Neural progenitor cell (in vitro differentiated cells): ENCODE results near the gene ANXA7. TPM values are rescaled to one million over a fixed set of nuclear protein-coding genes. Genes with fewer than 3 reads are reported as not detected.
A peak's percentile ranks its signal among the peaks of the same experiment; 100 is the strongest.
"Not testable (repeated sequence)": the region's sequence is repeated elsewhere in the genome, so short reads cannot be mapped to it uniquely, and the experiment has no call there.

Experiments used
- DNase-seq: peaks from one replicate; pipeline ENCODE4 v3.0.0-alpha.2; 2016; ENCODE audit warnings: low spot score
- H2AFZ ChIP-seq: fragments of 200-600 bp; sonication (generic); replicated peaks from 2 replicates; pipeline ENCODE4 v1.6.1; 2016; ENCODE audit warnings: antibody characterized with exemption
- H3F3A ChIP-seq: fragments of 200-600 bp; sonication (generic); 2 replicates; pipeline ENCODE4 v1.6.1; 2016; ENCODE audit warnings: antibody characterized with exemption, low read depth
- H3K27ac ChIP-seq: fragments of 200-600 bp; sonication (generic); 2 replicates; pipeline ENCODE4 v1.5.1; 2016; ENCODE audit warnings: mild to moderate bottlenecking
- H3K27me3 ChIP-seq: fragments of 200-600 bp; sonication (generic); 2 replicates; pipeline ENCODE4 v1.6.1; 2016; ENCODE audit warnings: mild to moderate bottlenecking, moderate library complexity
- H3K36me3 ChIP-seq: fragments of 200-600 bp; sonication (generic); 2 replicates; pipeline ENCODE4 v1.5.1; 2016
- H3K4me1 ChIP-seq: fragments of 200-600 bp; sonication (generic); 2 replicates; pipeline ENCODE4 v1.6.1; 2016; ENCODE audit warnings: mixed run types
- H3K4me2 ChIP-seq: fragments of 200-600 bp; sonication (generic); 2 replicates; pipeline ENCODE4 v1.6.1; 2016
- H3K4me3 ChIP-seq: fragments of 200-600 bp; sonication (generic); 2 replicates; pipeline ENCODE4 v1.5.1; 2016
- H3K79me2 ChIP-seq: fragments of 200-600 bp; sonication (generic); 2 replicates; pipeline ENCODE4 v1.6.1; 2016; ENCODE audit warnings: low read depth
- H3K9ac ChIP-seq: fragments of 200-600 bp; sonication (generic); 2 replicates; pipeline ENCODE4 v1.6.1; 2016
- H3K9me3 ChIP-seq: fragments of 200-600 bp; sonication (generic); 2 replicates; pipeline ENCODE4 v1.5.1; 2016; ENCODE audit warnings: low read depth
- H4K20me1 ChIP-seq: fragments of 200-600 bp; sonication (generic); 2 replicates; pipeline ENCODE4 v1.6.1; 2016; ENCODE audit warnings: low read depth
- H3K27ac Mint-ChIP-seq: 3 replicates; pipeline ENCODE4 v1.8.0; 2021; ENCODE audit warnings: mixed read lengths
- H3K27me3 Mint-ChIP-seq: 2 replicates; pipeline ENCODE4 v1.8.0; 2022; ENCODE audit warnings: low read depth, mild to moderate bottlenecking, inconsistent platforms, moderate library complexity, mixed read lengths; ENCODE audit not compliant: insufficient read depth
- H3K36me3 Mint-ChIP-seq: 3 replicates; pipeline ENCODE4 v1.8.0; 2021; ENCODE audit warnings: mixed read lengths
- H3K4me1 Mint-ChIP-seq: 3 replicates; pipeline ENCODE4 v1.8.0; 2021; ENCODE audit warnings: mixed read lengths
- H3K4me3 Mint-ChIP-seq: 3 replicates; pipeline ENCODE4 v1.8.0; 2021; ENCODE audit warnings: mild to moderate bottlenecking, moderate library complexity, mixed read lengths
- H3K9me3 Mint-ChIP-seq: 3 replicates; pipeline ENCODE4 v1.8.0; 2020; ENCODE audit warnings: mixed read lengths
- CTCF ChIP-seq: fragments of 200-600 bp; sonication (generic); IDR thresholded peaks from 2 replicates; pipeline ENCODE4 v1.5.1; 2017; ENCODE audit warnings: antibody characterized with exemption, mild to moderate bottlenecking
- EZH2 ChIP-seq: fragments of 200-600 bp; sonication (generic); IDR thresholded peaks from 2 replicates; pipeline ENCODE4 v1.6.1; 2017; ENCODE audit warnings: antibody characterized with exemption, mild to moderate bottlenecking, moderate library complexity
- EZH2phosphoT487 ChIP-seq: fragments of 200-600 bp; sonication (generic); IDR thresholded peaks from 2 replicates; pipeline ENCODE4 v1.6.1; 2017; ENCODE audit warnings: antibody characterized with exemption
- total RNA-seq: library from RNA; depleted of rRNA; stranded (reverse); fragments of >200 nt; gene quantifications from 2 replicates; pipeline ENCODE4 v1.2.3, GENCODE V29; 2015; ENCODE audit warnings: low replicate concordance

The ANXA7 gene
- total RNA-seq, 1 donor from 2014 or later: 49.1 TPM

DNA sequence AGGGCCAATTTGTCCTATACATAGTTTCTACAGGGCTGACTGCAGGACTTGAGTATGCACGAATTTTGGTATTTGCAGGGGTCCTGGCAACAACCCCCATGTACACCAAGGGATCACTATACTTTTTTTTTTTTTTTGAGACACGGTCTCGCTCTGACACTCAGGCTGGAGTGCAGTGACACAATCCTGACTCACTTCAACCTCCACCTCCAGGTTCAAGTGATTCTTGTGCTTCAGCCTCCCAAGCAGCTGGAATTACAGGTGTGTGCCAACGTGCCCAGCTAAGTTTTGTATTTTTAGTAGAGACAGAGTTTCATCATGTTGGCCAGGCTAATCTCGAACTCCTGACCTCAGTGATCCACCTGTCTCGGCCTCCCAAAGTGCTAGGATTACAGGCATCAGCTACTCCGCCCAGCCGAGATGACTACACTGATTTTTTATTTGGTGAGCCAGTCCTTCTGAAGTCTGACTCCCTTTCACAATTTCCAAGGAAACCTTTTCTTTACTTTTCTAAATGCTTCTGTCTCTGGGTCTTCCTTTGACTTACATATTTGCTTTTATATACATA lies 75.0 kb downstream of the ANXA7 start:
- DNase-seq: no peak
- no peaks in the 10 kb centered on the region for H3K4me1 Mint-ChIP-seq
- Histone ChIP-seq H4K20me1 (no peaks in the 10 kb centered on the region), H3K36me3 (no peaks in the 10 kb centered on the region), H3K9ac (no peak overlapping the region), H3K27me3 (no peaks in the 10 kb centered on the region), H3K4me3 (no peak overlapping the region), H3K9me3 (no peaks in the 10 kb centered on the region), H3K27ac (no peak overlapping the region), H3K4me1 (no peaks in the 10 kb centered on the region), H3K4me2 (no peak overlapping the region), H3F3A (no peaks in the 10 kb centered on the region), H3K79me2 (no peaks in the 10 kb centered on the region), H2AFZ (no peak overlapping the region)
- no peaks in the 10 kb centered on the region for H3K27me3 Mint-ChIP-seq
- no peaks in the 10 kb centered on the region for H3K9me3 Mint-ChIP-seq
- H3K36me3 Mint-ChIP-seq: no peaks in the 10 kb centered on the region
- H3K27ac Mint-ChIP-seq: no peak overlapping the region
- H3K4me3 Mint-ChIP-seq: no peak overlapping the region
- TF ChIP-seq EZH2phosphoT487 (no peak), EZH2 (no peak), CTCF (no peak)

- H3F3A ChIP-seq: no peaks in the 10 kb centered on the region
- Mint-ChIP-seq H3K27me3 (no peaks in the 10 kb centered on the region), H3K36me3 (no peaks in the 10 kb centered on the region), H3K9me3 (no peaks in the 10 kb centered on the region), H3K4me1 (no peaks in the 10 kb centered on the region), H3K27ac (no peak overlapping the region), H3K4me3 (no peak overlapping the region)
- H3K36me3 ChIP-seq: no peaks in the 10 kb centered on the region
- H3K79me2 ChIP-seq: no peaks in the 10 kb centered on the region
- peaks cover 4% of the 10 kb centered on the region for H3K27me3 ChIP-seq
- no peaks in the 10 kb centered on the region for H3K9me3 ChIP-seq
- TF ChIP-seq EZH2phosphoT487 (no peak), EZH2 (no peak), CTCF (no peak)
- no peak overlapping the region for H3K9ac ChIP-seq
- H3K27ac ChIP-seq: no peak overlapping the region
- H3K4me3 ChIP-seq: no peak overlapping the region
- H3K4me1 ChIP-seq: no peaks in the 10 kb centered on the region
- H4K20me1 ChIP-seq: no peaks in the 10 kb centered on the region
- no peak overlapping the region for H3K4me2 ChIP-seq
- DNase-seq: no peak
- no peak overlapping the region for H2AFZ ChIP-seq
These were observed 80.7 kb downstream of the ANXA7 start for GRCh38 chr10:73333202-73333601.

DNA sequence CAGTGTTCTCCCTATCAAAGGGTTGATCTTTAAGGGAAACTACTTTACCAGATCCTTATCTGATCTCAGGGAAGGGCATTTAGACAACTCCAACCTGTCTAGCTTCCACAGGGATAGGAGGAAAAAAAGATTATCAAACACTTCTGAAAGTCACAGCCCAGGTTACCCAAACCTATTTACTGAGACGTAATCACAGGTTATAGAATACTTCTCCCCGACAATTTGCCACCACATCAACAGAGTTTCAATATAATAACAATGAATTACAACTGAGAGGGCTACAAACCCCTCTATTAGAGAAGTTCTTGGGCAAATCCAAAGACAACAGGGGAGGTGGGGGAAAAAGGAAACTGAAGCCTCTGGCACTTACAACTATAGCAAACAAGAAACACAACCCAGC lies 81.5 kb downstream of the ANXA7 start:
- no peak for DNase-seq
- H3K4me3 Mint-ChIP-seq: no peak overlapping the region
- H2AFZ ChIP-seq: peak overlapping the region; percentile 10
- H3K4me3 ChIP-seq: no peak overlapping the region
- H3K36me3 ChIP-seq: no peaks in the 10 kb centered on the region
- H3K27me3 Mint-ChIP-seq: no peaks in the 10 kb centered on the region
- H4K20me1 ChIP-seq: no peaks in the 10 kb centered on the region
- H3K9me3 ChIP-seq: no peaks in the 10 kb centered on the region
- no peaks in the 10 kb centered on the region for H3K4me1 Mint-ChIP-seq
- no peak overlapping the region for H3K27ac ChIP-seq
- H3F3A ChIP-seq: no peaks in the 10 kb centered on the region
- no peak overlapping the region for H3K27ac Mint-ChIP-seq
- no peaks in the 10 kb centered on the region for H3K9me3 Mint-ChIP-seq
- H3K9ac ChIP-seq: no peak overlapping the region
- no peaks in the 10 kb centered on the region for H3K79me2 ChIP-seq
- TF ChIP-seq EZH2 (no peak), CTCF (no peak), EZH2phosphoT487 (no peak)
- H3K36me3 Mint-ChIP-seq: no peaks in the 10 kb centered on the region
- no peak overlapping the region for H3K4me2 ChIP-seq
- H3K4me1 ChIP-seq: no peaks in the 10 kb centered on the region
- peaks cover 4% of the 10 kb centered on the region for H3K27me3 ChIP-seq

DNA sequence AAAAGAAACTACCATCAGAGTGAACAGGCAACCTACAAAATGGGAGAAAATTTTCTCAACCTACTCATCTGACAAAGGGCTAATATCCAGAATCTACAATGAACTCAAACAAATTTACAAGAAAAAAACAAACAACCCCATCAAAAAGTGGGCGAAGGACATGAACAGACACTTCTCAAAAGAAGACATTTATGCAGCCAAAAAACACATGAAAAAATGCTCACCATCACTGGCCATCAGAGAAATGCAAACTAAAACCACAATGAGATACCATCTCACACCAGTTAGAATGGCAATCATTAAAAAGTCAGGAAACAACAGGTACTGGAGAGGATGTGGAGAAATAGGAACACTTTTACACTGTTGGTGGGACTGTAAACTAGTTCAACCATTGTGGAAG lies 85.3 kb downstream of the ANXA7 start:
- not testable (repeated sequence) for H3K9ac ChIP-seq, H3K79me2 ChIP-seq, H3K27ac ChIP-seq, H3K4me1 ChIP-seq, DNase-seq, H3K4me1 Mint-ChIP-seq, H3K9me3 ChIP-seq, H3K36me3 ChIP-seq, H3K4me3 ChIP-seq, H4K20me1 ChIP-seq, H3K36me3 Mint-ChIP-seq, H3K4me3 Mint-ChIP-seq, H3F3A ChIP-seq, H3K27me3 Mint-ChIP-seq, H3K27me3 ChIP-seq, H2AFZ ChIP-seq, H3K27ac Mint-ChIP-seq, H3K4me2 ChIP-seq, H3K9me3 Mint-ChIP-seq

DNA sequence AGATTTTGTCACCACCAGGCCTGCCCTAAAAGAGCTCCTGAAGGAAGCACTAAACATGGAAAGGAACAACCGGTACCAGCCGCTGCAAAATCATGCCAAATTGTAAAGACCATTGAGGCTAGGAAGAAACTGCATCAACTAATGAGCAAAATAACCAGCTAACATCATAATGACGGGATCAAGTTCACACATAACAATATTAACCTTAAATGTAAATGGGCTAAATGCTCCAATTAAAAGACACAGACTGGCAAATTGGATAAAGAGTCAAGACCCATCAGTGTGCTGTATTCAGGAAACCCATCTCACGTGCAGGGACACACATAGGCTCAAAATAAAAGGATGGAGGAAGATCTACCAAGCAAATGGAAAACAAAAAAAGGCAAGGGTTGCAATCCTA lies 88.6 kb downstream of the ANXA7 start:
- H3K4me2 ChIP-seq, H4K20me1 ChIP-seq, H3K27me3 ChIP-seq, H3K4me3 ChIP-seq, H3K36me3 Mint-ChIP-seq, H3K27ac Mint-ChIP-seq, H3K9me3 ChIP-seq, H2AFZ ChIP-seq, H3K27ac ChIP-seq, H3K27me3 Mint-ChIP-seq, H3F3A ChIP-seq, H3K4me1 ChIP-seq, H3K4me3 Mint-ChIP-seq, H3K4me1 Mint-ChIP-seq, H3K9ac ChIP-seq, DNase-seq, H3K79me2 ChIP-seq, H3K36me3 ChIP-seq: not testable (repeated sequence)
- peaks cover 14% of the 10 kb centered on the region for H3K9me3 Mint-ChIP-seq
